Sigmoid colon (tissue), 4 donors: ENCODE data around the gene TMEM87A.

Experiments
- CTCF ChIP-seq, 4 experiments: fragments of 450-650 bp in 3 of 4; fragments of 200-600 bp in 1 of 4; IDR thresholded peaks; one replicate each; pipeline ENCODE4 v1.5.1; 2016 to 2019; ENCODE audit warnings: antibody characterized with exemption in 4 of 4, mild to moderate bottlenecking in 3 of 4, moderate library complexity in 2 of 4
- POLR2A ChIP-seq, 2 donors: fragments of 450-650 bp; IDR thresholded peaks; one replicate each; pipeline ENCODE4 v1.6.1; 2016; ENCODE audit warnings: antibody characterized with exemption in 2 of 2, mild to moderate bottlenecking in 2 of 2, moderate library complexity in 2 of 2
- POLR2AphosphoS5 ChIP-seq, 4 donors: sonication (generic); formaldehyde crosslinking; IDR thresholded peaks; one replicate each; pipeline ENCODE4 v1.6.1; 2017; ENCODE audit warnings: antibody characterized with exemption in 4 of 4

- TF ChIP-seq CTCF (IDR thresholded peaks at IDR 0.05) (no peak), POLR2A (IDR thresholded peaks at IDR 0.05) (no peak), POLR2AphosphoS5 (IDR thresholded peaks at IDR 0.05) (no peak)
Observed at GRCh38 chr15:42282926-42283325, 9.7 kb upstream of the TMEM87A start.
